NCI-H1417 treated with DMSO at 0.1 percent for 48 hours (cell line): ENCODE results near the gene HSDL1.

ENCODE experiments used
- DNase-seq: peaks from one replicate; lab custom pipeline; 2025; lab: John Stamatoyannopoulos, UW

HSDL1 gene

DNA sequence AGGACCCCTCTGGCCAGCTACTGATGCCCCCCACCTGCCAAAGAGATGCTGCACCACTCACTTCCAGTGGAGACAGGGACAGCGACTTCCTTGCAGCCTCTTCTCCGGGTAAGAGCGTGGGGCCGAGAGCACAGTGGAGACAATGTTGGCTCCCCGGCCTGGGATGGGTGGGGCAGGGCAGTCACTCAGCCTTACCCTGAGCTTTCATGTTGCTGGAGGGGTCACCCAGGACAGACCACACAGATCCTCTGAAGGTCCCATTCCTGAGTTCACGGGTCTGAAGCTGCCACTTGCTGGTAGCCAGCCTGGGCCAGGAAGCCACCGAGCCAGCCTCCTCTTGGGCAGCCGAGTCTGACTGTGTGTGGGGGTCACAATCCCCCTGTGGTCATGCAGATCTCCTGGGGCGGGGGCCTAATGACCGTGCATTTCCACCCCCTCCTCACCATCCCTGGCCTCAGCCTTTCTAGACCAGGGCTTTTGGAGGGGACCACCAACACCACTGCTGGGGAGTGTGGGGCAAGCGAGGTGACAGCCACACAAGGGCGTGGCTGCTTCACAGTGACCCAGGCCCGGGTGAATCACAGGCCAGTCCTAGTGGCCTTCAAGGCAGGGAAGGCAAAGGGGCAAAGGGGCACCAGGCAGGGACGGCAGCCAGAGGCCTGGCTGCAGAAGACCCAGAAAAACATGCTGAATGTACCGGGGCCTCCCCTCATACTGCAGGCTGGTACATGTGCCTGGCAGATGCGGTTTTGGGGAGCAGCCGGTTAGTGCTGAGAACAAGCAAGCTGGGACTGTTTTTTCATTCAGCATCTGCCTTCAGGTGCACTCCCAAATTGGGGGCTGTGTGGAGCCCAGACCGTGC lies 31.4 kb upstream of the HSDL1 start:
- DNase-seq = no peak

DNA sequence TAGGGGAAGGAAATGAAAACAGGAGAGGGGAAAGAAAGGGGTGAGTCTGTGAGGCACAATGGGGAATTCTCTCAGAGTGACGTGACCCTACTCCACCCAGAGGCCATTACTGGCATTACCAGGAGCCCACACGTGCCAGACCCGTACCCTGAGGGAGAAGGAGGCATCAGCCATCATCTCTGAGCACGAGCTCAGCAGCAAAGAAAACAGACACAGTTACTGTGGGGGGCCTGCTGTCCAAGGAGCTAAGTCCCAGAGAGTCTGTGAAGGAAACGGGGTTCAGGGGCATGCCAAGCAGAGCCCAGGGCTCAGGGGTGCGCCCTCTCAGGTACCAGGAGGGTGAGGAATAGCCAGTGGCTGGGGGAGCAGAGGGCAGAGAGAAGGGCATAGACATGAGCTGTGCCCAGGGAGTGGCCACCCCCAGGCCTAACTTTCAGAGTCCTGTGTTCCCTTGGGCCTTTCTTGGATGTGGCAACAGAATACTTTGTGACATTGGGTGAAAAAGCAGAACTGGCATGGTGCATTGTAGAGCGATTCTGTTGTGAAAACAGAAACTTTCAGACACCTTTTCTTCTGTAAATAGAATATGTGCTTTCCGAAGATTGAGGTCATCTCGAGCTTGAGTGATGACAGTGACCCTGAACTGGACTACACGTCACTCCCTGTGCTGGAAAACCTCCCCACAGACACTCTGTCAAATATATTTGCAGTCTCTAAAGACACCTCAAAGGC lies 30.5 kb upstream of the HSDL1 start:
- peak; percentile 10 for DNase-seq

DNA sequence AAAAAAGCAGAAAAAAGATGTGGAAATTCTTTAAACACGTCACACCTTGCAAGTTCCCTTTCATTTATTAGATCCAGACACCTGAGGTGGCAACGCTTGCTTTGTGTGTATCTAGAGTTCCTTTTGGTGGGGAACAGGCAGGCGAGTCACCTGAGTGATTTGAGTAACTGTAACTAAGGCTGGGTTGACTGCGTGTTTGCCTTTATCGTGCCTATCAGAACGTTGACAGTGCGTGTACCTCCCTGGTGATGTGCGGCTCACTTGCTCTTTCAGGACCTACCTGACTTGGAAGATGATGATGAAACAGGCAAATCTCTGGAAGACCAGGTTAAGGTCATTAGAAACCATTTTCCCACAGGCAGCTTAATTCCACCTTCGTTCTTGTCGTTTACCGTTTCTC lies 29.4 kb upstream of the HSDL1 start:
- DNase-seq = no peak

DNA sequence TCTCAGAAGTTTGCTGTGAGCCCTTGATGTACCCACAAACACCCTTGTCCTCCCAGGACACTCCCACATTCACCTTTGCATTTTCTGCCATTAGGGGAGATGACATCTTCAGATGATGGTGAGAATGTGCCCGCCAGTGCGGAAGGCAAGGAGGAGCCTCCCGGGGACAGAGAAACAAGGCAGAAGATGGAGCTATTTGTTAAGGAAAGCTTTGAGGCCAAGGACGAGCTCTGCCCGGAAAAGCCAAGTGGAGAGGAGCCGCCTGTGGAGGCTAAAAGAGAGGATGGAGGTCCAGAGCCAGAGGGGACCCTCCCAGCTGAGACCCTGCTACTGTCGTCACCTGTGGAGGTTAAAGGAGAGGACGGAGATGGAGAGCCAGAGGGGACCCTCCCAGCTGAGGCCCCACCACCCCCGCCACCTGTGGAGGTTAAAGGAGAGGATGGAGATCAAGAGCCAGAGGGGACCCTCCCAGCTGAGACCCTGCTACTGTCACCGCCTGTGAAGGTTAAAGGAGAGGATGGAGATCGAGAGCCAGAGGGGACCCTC lies 24.9 kb upstream of the HSDL1 start:
- no peak for DNase-seq

DNA sequence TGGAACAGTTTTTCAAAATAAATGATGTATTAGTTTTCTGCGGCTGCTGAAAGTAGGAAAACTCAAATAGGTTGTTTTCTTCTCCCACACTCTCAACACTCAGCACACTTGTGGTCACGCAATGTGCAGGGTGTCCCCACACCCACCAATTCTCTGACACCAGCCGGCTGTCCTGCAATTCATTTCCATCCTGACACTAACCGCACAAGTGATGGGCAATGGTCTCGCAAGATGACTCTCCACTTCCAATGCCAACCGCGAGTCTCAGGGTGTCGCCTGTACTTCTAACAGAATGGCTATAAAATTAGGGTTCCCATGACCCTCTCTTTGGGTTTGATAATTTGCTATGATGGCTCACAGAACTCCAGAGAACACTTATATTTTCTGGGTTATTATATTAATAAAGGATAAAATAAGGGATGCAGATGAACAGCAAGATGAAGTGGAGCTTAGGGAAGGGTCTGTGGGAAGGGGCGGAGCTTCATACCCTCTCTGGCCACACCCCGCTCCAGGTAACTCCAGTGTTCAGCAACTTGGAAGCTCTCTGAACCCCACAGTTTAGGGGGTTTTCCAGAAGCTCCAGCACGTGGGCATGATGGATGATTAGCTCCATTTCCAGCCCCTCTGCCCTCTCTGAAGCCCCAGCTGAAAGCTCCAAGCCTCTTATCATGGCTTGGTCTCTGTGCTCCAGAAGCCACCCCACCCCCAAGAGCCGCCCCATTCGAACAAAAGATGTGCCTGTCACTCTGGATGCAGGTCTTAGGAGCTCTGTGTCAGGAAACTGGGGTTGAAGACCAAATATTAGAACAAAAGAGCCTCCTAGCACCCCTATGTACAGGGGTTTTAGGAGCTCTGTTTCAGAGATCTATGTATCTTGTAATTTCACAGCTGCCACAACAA lies 22.1 kb upstream of the HSDL1 start:
- no peak for DNase-seq

DNA sequence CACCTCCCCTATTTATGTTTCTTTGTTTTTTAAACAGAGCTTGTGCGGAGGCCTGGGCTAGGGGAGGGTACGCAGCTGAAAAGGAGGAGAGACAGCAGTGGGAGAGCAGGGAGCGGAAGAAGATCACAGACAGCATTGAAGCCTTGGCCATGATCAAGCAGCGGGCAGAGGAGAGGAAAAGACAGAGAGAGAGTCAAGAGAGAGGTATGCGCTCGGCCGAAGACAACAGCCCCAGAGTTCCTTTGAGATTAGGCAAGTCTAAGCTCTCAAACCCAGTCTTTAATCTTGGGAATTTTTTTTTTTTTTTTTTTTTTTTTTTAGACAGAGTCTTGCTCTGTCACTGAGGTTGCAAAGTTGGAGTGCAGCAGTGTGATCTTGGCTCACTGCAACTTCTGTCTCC lies 20.8 kb upstream of the HSDL1 start:
- DNase-seq = no peak

DNA sequence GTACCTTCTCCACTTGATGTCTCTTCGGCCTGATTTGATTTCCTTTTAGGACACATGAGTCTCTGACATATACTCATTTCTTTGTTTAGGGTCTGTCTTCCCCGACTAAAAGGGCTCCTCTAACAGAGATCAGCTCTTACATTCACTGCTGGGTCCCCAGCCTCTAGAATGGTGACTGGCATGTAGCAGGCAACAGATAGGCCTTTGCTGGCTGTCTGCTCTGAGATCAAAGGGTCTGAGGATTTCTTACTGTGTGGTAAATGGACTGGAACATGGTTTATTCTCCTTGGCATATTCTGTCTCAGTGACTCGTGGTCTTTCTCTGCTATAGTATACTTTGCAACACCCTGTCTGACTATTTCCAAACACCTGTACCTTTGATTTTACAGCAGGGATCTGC lies 16.8 kb upstream of the HSDL1 start:
- DNase-seq = no peak

DNA sequence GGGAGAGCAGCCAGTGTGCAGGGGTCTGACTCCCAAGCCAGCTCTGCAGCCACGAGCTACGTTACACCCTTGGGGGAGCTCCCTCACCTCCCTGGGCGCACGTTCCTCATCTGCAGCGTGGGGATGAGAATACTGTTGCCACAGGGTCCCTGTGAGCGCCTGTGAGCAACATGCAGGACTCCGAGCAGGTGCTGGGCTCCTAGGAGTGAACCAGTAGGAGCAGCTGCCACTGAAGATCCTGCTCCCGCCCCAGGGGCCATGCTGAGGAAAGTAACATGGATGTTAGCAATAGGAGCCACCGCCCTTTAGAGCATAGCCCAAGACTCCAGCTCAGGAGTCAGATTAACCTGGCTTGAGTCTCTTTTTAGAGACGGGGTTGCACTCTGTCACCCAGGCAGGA lies 16.1 kb upstream of the HSDL1 start:
- DNase-seq = no peak

DNA sequence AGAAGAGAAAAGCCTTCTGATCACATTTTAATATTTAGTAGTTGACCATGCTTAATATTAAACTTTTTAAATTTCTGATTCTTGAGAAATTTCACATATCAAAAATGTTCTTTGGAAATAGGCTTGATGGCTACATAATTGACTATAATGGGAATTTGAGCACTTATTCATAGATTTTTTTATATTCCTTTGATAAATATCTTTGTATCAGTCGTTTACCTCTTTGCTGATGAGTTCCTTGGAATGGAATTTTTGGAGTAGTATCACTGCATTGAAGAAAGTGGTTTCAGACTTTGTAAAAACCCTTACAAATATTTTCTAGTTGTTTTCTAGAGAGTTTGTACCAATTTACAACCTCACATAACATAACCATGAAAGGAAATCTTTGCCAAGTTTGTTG lies 14.8 kb upstream of the HSDL1 start:
- DNase-seq = no peak

DNA sequence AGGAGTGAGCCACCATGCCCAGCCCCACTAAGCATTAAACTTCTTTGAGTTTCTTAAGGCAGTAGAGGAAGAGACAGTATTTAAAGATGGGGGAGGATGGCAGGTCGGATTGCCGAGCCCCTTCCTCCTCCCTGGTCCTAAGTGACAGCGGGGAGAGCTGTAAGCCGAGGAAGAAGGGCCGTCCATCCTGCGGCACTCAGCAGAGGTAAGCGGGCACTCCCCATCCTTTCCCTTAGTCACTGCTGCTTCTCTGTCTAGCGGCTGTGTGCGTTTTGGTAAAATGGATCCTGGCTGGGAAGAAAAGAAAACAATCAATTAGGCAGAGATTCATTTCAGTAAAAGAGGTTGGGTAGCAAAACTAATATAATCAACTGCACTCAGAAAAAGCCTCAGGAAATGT lies 14.0 kb upstream of the HSDL1 start:
- DNase-seq = no peak

DNA sequence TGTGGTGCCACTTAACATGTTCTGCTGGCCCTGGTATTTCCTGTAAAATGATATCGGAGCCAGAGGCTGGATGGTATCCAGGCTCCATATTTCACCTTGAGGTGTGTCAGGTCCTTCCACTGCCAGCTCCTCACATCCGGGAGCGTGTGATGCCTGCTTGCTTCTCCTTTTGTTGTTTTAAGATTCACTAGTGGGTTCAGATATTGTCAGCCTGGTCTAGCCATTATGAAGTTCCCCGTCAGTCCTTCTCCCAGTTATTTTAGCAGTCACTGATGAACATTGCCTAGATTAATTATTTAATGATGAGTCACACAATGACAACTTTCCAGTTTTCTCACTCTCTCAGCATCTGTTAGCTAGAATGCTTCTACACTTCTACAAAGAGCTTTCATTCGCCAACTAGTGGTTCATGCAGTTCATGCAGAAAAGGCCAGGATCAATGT lies 11.4 kb upstream of the HSDL1 start:
- no peak for DNase-seq

DNA sequence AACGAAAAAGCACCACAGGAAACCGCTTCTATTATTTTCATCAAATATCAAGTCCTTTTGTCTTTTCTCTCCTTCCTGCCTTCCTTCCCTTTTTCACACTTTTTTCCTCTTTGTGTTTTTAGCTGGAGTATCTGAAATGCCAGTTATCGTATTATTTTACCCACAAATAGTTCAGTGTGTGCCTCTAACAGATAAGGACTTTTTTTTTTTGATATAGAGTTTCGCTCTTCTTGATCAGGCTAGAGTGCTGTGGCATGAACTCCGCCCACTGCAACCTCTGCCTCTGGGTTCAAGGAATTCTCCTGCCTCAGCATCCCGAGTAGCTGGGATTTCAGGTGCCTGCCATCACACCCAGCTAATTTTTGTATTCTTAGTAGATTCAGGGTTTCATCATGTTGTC lies 10.8 kb upstream of the HSDL1 start:
- DNase-seq = no peak

DNA sequence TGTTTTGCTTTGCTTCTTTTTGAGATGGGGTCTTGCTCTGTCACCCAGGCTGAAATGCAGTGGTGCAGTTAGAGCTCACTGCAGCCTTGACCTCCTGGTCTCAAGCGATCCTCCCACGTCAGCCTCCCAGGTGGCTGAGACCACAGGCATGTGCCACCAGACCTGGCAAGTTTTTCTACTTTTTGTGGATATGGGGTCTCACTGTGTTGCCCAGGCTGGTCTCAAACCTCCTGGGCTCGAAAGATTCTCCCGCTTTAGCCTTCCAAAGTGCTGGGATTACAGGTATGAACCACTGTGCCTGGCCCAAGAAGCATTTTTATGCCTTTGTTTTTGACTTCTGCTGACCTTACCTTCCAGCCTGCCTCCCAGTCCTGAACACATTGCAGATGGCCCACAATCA lies 10.2 kb upstream of the HSDL1 start:
- DNase-seq = no peak

DNA sequence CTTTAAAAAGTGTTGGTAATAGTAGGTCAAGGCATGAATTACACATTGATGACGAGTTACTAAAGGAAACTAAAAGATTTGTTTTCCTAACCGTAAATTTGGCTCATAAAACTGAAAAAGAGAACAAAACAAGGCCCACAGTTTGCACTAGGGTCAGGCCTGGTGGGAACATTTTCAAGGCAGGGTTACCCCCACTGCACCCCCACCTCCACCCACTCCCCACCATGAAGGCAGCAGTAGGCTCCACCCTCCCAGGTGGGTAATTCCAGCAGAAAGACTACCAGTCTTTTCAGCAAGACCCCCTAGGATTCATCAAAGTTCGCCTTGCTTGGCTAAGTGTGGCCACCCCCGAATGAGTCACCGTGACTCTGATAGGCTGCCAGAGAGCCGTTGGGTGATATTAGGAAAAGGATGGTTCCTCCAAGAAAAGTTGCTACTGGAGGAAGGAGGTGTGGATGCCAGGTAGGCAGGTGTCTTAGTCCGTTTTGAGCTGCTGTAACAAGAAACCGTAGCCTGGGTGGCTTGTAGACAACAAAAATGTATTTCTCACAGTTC lies 8.8 kb upstream of the HSDL1 start:
- no peak for DNase-seq

DNA sequence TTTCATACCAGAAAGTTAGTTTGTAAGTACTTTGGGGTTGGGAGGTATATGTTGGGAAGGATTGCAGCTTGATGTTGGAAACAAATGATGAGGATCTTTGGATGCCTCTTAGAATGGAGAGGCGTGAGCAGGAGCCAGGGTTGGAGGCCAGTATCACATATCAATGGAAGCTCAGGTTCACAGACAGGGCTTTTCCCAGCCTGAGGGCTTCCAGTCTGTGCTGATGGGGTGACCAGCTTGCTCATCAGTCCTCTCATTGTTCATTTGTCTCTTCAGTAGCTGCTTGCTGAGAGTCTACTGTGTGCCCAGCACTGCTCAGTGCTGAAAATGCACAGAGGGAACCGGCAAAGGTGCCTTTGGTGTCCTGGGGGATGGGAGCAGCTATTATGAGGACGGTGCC lies 5.9 kb upstream of the HSDL1 start:
- DNase-seq = no peak

DNA sequence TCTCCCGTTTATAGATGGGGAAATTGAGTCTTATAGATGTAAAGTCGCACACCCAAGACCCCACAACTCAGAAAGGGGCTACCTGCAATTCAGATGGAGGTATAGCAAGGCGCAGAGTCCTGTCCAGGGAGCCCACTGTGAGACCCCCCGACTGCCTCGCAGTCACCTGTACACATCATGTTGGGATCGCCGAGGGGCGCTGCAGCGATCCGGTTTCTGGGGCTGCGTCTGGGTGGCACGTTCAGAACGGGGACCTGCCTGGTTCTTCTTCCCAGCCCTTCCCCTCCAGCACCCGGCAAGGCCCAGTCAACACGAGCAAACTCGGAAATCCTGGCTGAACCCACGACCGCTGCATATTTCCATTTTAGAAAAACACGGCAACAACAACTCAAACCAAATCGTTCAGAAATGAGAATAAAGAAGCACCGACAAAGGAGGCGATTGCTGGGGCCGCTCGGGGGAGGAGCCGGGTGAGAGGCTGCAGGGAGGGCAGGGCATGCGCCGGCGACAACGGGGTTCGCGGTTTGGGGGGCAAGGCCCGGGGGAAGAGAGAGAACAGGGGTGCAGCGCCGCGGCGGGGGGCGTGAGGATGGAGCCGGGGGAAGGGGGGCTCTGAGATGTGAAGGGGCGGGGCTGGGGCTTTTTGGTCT lies 643 bp downstream of the HSDL1 start:
- no peak for DNase-seq

DNA sequence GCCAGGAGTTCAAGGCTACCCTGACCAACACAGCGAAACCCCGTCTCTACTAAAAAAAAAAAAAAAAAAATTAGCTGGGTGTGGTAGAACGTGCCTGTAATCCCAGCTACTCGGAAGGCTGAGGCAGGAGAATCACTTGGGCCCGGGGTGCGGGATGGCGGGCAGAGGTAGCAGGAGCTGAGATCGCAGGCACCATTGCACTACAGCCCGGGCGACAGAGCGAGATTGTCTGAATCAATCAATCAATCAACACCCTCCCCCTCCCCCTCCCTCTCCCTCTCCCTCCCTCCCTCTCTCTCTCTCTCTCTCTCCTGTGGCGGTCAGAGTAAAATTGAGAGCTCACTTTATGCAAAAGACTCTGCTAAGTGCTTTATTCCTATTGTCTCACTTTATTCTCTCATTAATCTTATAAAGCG lies 1.2 kb downstream of the HSDL1 start:
- no peak for DNase-seq

DNA sequence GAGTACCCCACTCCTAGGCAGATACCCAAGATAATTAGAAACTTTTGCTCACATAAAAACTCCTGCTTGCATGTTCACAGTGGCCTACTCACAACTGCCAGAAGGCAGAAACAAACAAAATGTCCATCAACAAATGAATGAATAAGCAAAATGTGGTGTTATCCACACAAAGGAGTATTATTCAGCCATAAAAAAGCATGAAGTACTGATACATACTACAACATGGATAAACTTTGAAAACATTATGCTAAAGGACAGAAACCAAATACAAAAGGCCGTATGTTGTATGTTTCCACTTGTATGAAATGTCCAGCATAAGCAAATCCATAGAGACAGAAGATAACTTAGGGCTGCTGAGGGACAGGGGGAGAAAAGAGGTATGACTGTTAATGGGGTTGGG lies 1.9 kb downstream of the HSDL1 start:
- no peak for DNase-seq

DNA sequence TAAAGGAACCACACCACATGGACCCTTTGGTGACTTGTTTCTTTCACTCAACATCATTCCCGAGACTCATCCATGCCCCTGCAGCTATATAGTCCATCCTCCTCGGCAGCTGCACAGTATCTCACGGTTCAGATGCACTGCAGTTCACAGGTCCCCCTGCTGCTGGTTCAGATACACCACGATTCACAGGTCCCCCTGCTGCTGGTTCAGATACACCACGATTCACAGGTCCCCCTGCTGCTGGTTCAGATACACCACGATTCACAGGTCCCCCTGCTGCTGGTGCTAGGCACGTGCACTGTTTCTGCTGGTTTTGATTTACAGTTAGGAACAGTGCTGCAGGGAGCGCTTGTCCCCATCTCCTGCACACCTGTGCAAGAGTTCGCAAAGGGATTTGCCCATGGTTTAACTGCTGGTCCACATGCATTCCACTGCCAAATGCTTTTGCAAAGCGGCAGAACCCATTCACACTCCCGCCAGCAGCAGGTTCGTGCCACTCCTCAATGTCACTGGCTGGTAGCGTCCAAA lies 3.8 kb downstream of the HSDL1 start:
- no peak for DNase-seq

DNA sequence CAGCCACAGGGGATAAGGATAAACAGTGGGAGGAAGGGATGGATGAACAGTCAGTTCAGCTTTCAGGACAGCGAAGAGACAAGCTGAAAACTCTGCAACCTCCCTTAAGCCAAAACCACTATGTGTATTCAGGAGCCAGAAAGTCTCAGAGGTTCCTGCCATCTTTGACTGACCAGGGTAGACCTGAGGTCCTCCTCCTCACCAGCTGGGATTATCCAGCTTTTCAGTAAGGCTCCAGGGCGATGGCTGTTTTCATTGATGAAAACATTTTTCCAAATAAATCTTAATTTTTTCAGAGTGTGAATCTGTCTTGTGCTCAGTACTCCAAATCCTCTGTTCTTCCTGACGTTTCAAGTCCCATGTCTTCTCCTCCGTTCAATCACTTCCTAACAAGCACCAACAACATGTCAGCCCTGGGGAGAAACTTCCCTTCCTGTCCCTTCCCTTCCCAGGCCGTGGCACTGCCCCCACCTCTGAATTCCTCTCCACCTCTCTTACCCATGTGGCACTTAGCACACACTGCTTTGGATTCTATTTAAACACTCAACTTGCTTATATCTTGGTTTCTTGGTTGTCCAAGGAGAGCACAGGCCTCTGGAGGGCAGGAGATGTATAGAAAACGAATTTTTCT lies 5.2 kb downstream of the HSDL1 start:
- DNase-seq = no peak
